ENCODE measurements around the gene UBE2G1.

The UBE2G1 gene

DNA sequence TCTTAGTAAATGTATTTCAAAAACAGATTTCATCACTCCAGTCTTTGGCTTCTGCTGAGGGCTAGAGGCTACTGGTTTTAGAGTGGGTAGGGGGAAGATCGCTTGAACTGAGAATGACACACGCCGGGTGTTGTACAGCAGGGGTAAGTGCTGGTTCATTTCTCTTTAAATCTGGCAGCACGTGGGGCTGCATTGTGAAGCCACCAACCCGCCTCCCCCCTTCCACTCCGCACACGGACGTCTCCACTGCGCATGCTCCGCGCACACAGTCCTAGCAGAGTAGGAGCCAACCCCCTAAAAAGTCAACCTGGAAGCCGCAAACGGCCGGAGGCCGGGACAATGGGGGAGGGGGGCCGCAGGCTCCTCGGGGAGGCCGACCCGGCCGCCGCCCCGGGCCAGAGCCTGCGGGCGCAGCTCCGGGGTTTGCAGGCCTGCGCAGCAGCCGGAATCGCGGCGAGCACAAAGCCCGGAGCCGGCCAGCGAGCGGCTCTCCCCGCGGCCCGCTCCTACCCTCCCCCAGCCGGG lies 1.3 kb downstream of the UBE2G1 start:
- Histone ChIP-seq H3K9me3 (ENCODE audit: insufficient read depth, low read length, severe bottlenecking) (no peaks in the 10 kb centered on the region), H3K9ac (ENCODE audit: low read depth, low read length) (peak overlapping the region; percentile 98), H3K79me2 (ENCODE audit: insufficient read depth, low read length) (peaks cover 63% of the 10 kb centered on the region), H3K4me2 (ENCODE audit: insufficient read depth, low read length) (peak overlapping the region; percentile 97), H3K27me3 (ENCODE audit: insufficient read depth, low read length, poor library complexity) (no peaks in the 10 kb centered on the region), H3K4me3 (ENCODE audit: low read depth in 1 of 2, low read length in 2 of 2) (peak overlapping the region; percentile 78 to 99; a peak in 3 of 4 replicates), H3K36me3 (ENCODE audit: insufficient read depth, low read length) (peaks cover 29% of the 10 kb centered on the region), H2AFZ (ENCODE audit: low read depth, low read length) (peak overlapping the region; percentile 74), H3K27ac (ENCODE audit: low read length) (peak overlapping the region; percentile 84), H4K20me1 (ENCODE audit: insufficient read depth, low read length) (peaks cover 43% of the 10 kb centered on the region), H3K4me1 (ENCODE audit: insufficient read depth, low read length) (peaks cover 28% of the 10 kb centered on the region)
- ATAC-seq (ENCODE audit: insufficient read depth, low read depth) (peak; percentile 71), DNase-seq (peak; percentile 92)
- no peak for TF ChIP-seq EZH2 (IDR thresholded peaks at IDR 0.05; ENCODE audit: borderline replicate concordance, low read depth, low read length, severe bottlenecking)
- TF ChIP-seq, protein P1, sequence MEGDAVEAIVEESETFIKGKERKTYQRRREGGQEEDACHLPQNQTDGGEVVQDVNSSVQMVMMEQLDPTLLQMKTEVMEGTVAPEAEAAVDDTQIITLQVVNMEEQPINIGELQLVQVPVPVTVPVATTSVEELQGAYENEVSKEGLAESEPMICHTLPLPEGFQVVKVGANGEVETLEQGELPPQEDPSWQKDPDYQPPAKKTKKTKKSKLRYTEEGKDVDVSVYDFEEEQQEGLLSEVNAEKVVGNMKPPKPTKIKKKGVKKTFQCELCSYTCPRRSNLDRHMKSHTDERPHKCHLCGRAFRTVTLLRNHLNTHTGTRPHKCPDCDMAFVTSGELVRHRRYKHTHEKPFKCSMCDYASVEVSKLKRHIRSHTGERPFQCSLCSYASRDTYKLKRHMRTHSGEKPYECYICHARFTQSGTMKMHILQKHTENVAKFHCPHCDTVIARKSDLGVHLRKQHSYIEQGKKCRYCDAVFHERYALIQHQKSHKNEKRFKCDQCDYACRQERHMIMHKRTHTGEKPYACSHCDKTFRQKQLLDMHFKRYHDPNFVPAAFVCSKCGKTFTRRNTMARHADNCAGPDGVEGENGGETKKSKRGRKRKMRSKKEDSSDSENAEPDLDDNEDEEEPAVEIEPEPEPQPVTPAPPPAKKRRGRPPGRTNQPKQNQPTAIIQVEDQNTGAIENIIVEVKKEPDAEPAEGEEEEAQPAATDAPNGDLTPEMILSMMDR (IDR thresholded peaks at IDR 0.05; ENCODE audit: borderline replicate concordance, extremely low read depth, low read length, poor library complexity, severe bottlenecking), result no peak

DNA sequence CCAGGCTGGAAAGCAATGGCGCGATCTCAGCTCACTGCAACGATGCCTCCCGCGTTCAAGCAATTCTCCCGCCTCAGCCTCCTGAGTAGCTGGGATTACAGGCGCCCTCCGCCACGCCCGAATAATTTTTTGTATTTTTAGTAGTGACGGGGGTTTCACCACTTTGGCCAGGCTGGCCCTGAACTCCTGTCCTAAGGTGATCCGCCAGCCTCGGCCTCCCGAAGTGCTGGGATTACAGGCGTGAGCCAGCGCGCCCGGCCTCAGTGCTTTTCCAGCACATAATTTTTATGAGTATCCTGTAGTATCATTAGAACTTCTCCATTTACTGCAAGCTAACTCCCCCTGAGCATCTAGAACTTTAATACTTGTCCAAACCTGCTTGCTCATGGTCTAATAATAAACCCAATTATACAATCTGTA lies 1.8 kb downstream of the UBE2G1 start:
- Histone ChIP-seq H3K27ac (ENCODE audit: low read length) (peak overlapping the region; percentile 84), H3K9me3 (ENCODE audit: insufficient read depth, low read length, severe bottlenecking) (no peaks in the 10 kb centered on the region), H2AFZ (ENCODE audit: low read depth, low read length) (0 out of 2 replicates have a peak overlapping the region, but pooled peaks have one; percentile 74), H3K4me1 (ENCODE audit: insufficient read depth, low read length) (peaks cover 28% of the 10 kb centered on the region), H3K4me2 (ENCODE audit: insufficient read depth, low read length) (peak overlapping the region; percentile 97), H3K9ac (ENCODE audit: low read depth, low read length) (peak overlapping the region; percentile 98), H3K27me3 (ENCODE audit: insufficient read depth, low read length, poor library complexity) (no peaks in the 10 kb centered on the region), H3K79me2 (ENCODE audit: insufficient read depth, low read length) (peaks cover 68% of the 10 kb centered on the region), H3K4me3 (ENCODE audit: low read depth in 1 of 2, low read length in 2 of 2) (peak overlapping the region; percentile 78 to 99; a peak in 3 of 4 replicates), H3K36me3 (ENCODE audit: insufficient read depth, low read length) (peaks cover 29% of the 10 kb centered on the region), H4K20me1 (ENCODE audit: insufficient read depth, low read length) (peaks cover 47% of the 10 kb centered on the region)
- DNase-seq, result no peak
- TF ChIP-seq, protein P1 (IDR thresholded peaks at IDR 0.05; ENCODE audit: borderline replicate concordance, extremely low read depth, low read length, poor library complexity, severe bottlenecking), result no peak
- TF ChIP-seq EZH2 (IDR thresholded peaks at IDR 0.05; ENCODE audit: borderline replicate concordance, low read depth, low read length, severe bottlenecking), result no peak
- ATAC-seq (ENCODE audit: insufficient read depth, low read depth), result no peak

DNA sequence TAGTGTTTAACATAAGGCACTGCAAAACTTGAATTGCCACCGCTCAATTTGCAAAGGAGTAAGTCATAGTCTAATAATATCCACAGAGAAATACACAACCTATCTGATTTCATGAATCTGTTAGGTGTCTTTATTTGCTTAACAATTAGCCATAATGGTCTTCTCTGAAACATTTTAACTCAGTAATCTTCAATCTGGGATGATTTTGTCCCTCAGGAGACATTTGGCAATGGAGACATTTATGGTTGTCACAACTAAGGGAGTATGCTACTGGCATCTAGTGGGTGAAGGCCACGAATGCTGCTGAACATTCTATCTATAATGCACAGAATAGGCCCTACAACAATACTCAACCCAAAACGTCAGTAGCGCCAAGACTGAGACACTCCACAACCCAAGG lies 4.3 kb downstream of the UBE2G1 start:
- no peaks in the 10 kb centered on the region for H3K27me3 ChIP-seq (ENCODE audit: insufficient read depth, low read length, poor library complexity)
- no peak overlapping the region for H3K27ac ChIP-seq (ENCODE audit: low read length)
- TF ChIP-seq EZH2 (IDR thresholded peaks at IDR 0.05; ENCODE audit: borderline replicate concordance, low read depth, low read length, severe bottlenecking), result no peak
- TF ChIP-seq, protein P1 (IDR thresholded peaks at IDR 0.05; ENCODE audit: borderline replicate concordance, extremely low read depth, low read length, poor library complexity, severe bottlenecking), result no peak
- H3K79me2 ChIP-seq (ENCODE audit: insufficient read depth, low read length), result peaks cover 93% of the 10 kb centered on the region
- H3K9ac ChIP-seq (ENCODE audit: low read depth, low read length), result no peak overlapping the region
- H3K4me2 ChIP-seq (ENCODE audit: insufficient read depth, low read length), result 0 out of 2 replicates have a peak overlapping the region, but pooled peaks have one; percentile 1
- H3K4me1 ChIP-seq (ENCODE audit: insufficient read depth, low read length), result peaks cover 25% of the 10 kb centered on the region
- ATAC-seq (ENCODE audit: insufficient read depth, low read depth) (no peak), DNase-seq (no peak)
- H3K4me3 ChIP-seq (ENCODE audit: low read depth in 1 of 2, low read length in 2 of 2), result no peak overlapping the region
- H3K9me3 ChIP-seq (ENCODE audit: insufficient read depth, low read length, severe bottlenecking), result no peaks in the 10 kb centered on the region
- peaks cover 67% of the 10 kb centered on the region for H4K20me1 ChIP-seq (ENCODE audit: insufficient read depth, low read length)
- no peak overlapping the region for H2AFZ ChIP-seq (ENCODE audit: low read depth, low read length)
- peaks cover 29% of the 10 kb centered on the region for H3K36me3 ChIP-seq (ENCODE audit: insufficient read depth, low read length)

Measured in DND-41 (cell line).